Measurements from ENCODE around the gene SLC2A9. TPM values are rescaled to one million over a fixed set of nuclear protein-coding genes. Genes with fewer than 3 reads are reported as not detected.

SLC2A9 gene
- total RNA-seq, 1 donor from 2014 or later: 6.2 TPM

GRCh38 chr4:9968472-9968871 lies 52.8 kb downstream of the SLC2A9 start:
- intact Hi-C loops (cut with DNase I): no loop called here
- no peaks in the 10 kb centered on the region for H3K9me3 ChIP-seq
- no peaks in the 10 kb centered on the region for H3K4me1 ChIP-seq
- TF ChIP-seq CTCF (IDR thresholded peaks at IDR 0.05): no peak
- no peak for DNase-seq (ENCODE audit: low spot score in 2 of 2)
- H3K27ac ChIP-seq: no peak overlapping the region
- no peak overlapping the region for H3K4me3 ChIP-seq
- H3K27me3 ChIP-seq: no peaks in the 10 kb centered on the region
- no peaks in the 10 kb centered on the region for H3K36me3 ChIP-seq

DNA sequence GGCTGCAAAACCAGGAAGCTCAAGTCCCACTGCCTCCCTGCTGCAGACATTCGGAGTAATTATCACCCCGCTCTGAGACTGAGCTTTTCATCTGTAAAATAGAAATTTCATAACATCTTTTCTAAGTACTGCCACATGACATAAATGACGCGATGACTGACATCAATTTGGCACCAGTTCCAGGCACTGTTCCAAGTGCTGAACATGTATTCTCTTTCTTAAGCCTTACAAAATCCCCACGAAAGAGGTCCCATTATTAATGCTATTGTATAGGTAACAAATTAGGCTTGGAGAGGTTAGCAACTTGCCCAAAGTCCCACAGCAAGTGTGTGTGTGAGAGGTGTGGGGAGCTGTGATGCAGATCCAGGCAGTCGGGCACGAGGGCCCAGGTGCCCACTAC lies 56.4 kb downstream of the SLC2A9 start:
- DNase-seq (ENCODE audit: low spot score in 2 of 2): no peak
- intact Hi-C loops (cut with DNase I): no loop called here

DNA sequence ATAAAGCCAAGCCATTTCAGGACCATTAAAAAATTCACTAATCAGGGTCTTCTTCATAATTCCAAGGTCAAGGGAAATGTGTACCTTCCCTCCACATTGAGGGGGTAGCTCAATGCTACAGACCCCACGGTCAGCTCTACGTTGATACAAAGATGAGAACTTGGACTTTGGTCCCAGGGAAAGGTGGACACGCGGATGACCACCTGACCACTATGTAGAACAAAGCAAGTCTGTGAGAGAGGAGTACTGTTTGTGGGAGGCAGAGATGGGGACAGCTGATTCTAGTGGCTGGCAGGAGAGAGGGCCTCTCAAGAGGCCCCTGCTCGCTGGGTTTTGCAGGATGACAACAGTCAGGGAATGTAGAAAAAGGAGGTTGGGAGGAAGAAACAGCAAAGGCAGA lies 58.0 kb downstream of the SLC2A9 start:
- no peaks in the 10 kb centered on the region for H3K36me3 ChIP-seq
- no peaks in the 10 kb centered on the region for H3K4me1 ChIP-seq
- no peak for DNase-seq (ENCODE audit: low spot score in 2 of 2)
- H3K27me3 ChIP-seq: no peaks in the 10 kb centered on the region
- intact Hi-C loops (cut with DNase I): no loop called here
- no peaks in the 10 kb centered on the region for H3K9me3 ChIP-seq
- no peak overlapping the region for H3K4me3 ChIP-seq
- H3K27ac ChIP-seq: no peak overlapping the region
- TF ChIP-seq CTCF (IDR thresholded peaks at IDR 0.05): no peak

More for the DNA sequence above, 56.4 kb downstream of the SLC2A9 start:
- Histone ChIP-seq H3K9me3 (no peaks in the 10 kb centered on the region), H3K4me1 (no peaks in the 10 kb centered on the region), H3K36me3 (no peaks in the 10 kb centered on the region), H3K27me3 (no peaks in the 10 kb centered on the region), H3K27ac (no peak overlapping the region), H3K4me3 (no peak overlapping the region)
- TF ChIP-seq CTCF (IDR thresholded peaks at IDR 0.05): no peak

GRCh38 chr4:9962611-9963314 lies 58.5 kb downstream of the SLC2A9 start:
- no peak for DNase-seq (ENCODE audit: low spot score in 2 of 2)

DNA sequence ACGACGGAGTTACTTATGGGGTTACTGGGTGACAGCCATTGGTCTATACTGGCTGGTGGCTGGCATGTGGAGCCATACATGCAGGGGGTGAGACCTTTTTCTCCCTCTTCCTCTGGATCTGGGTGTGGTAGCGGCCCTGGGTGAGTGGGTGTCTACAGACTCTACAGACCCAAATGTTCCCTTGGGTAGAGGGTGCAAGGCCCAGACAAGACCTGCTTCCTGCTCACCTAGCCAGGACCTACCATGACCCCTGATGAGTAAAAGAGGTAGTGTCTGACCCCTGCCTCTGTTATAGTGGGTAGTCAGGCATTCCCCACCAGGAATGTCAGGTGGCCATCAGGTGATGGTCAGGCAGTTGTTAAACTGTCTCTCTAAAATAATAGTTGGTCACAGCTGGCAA lies 66.8 kb downstream of the SLC2A9 start:
- Histone ChIP-seq H3K27ac (no peak overlapping the region), H3K9me3 (no peaks in the 10 kb centered on the region), H3K27me3 (no peaks in the 10 kb centered on the region), H3K4me3 (no peak overlapping the region), H3K4me1 (no peaks in the 10 kb centered on the region), H3K36me3 (no peaks in the 10 kb centered on the region)
- no peak for TF ChIP-seq CTCF (IDR thresholded peaks at IDR 0.05)
- DNase-seq (ENCODE audit: low spot score in 2 of 2): no peak
- intact Hi-C loops (cut with DNase I): no loop called here

More at GRCh38 chr4:9962611-9963314, 58.5 kb downstream of the SLC2A9 start:
- Histone ChIP-seq H3K27me3 (no peaks in the 10 kb centered on the region), H3K9me3 (no peaks in the 10 kb centered on the region), H3K4me1 (no peaks in the 10 kb centered on the region), H3K4me3 (no peak overlapping the region), H3K27ac (no peak overlapping the region), H3K36me3 (no peaks in the 10 kb centered on the region)
- TF ChIP-seq CTCF (IDR thresholded peaks at IDR 0.05): no peak
- intact Hi-C loops (cut with DNase I): no loop called here

GRCh38 chr4:9953089-9953488 lies 68.2 kb downstream of the SLC2A9 start:
- no peak for TF ChIP-seq CTCF (IDR thresholded peaks at IDR 0.05)
- Histone ChIP-seq H3K4me1 (no peaks in the 10 kb centered on the region), H3K4me3 (no peak overlapping the region), H3K27ac (no peak overlapping the region), H3K27me3 (no peaks in the 10 kb centered on the region), H3K36me3 (no peaks in the 10 kb centered on the region), H3K9me3 (no peaks in the 10 kb centered on the region)
- intact Hi-C loops (cut with DNase I): no loop called here
- DNase-seq (ENCODE audit: low spot score in 2 of 2): no peak
